Endothelial cell of umbilical vein (primary cell): ENCODE data around the gene QTRT2. TPM values are rescaled to one million over a fixed set of nuclear protein-coding genes. Genes with fewer than 3 reads are reported as not detected.

Experiments used
- BruUV-seq: library from RNA; stranded (reverse); fragments of 400-500 nt; replicated peaks from 2 replicates; lab custom pipeline; 2021; lab: Mats Ljungman, UMichigan
- CTCF ChIA-PET: fragments of 300-600, 350-600 bp; sonication (Branson Sonifier 250); formaldehyde crosslinking; loops from one replicate; lab custom pipeline; 2021; ENCODE audit warnings: antibody characterized with exemption, inconsistent platforms; lab: Charles Lee
- POLR2A ChIA-PET: fragments of 300-600, 350-600 bp; sonication (Branson Sonifier 250); formaldehyde crosslinking; loops from one replicate; lab custom pipeline; 2021; ENCODE audit warnings: antibody characterized with exemption, inconsistent platforms; lab: Charles Lee
- DNase-seq: peaks from one replicate; pipeline ENCODE4 v3.0.0-alpha.2; 2011; ENCODE audit warnings: low read depth, low spot score
- FAIRE-seq: peaks from 2 replicates; lab custom pipeline; 2011; peaks lifted over from hg19 to GRCh38; lab: Jason Lieb, UNC
- H2AFZ ChIP-seq: 2 replicates; pipeline ENCODE4 v1.6.0; 2012; ENCODE audit warnings: low read depth, low read length, control low read depth, inconsistent platforms
- H3K27ac ChIP-seq: 2 replicates; pipeline ENCODE4 v1.5.1; 2011; ENCODE audit warnings: low read depth, mild to moderate bottlenecking, control low read depth, low read length, moderate library complexity; ENCODE audit not compliant: insufficient read depth
- H3K27me3 ChIP-seq, 2 experiments: 2 replicates each; pipeline versions ENCODE4 v1.6.0 to v1.6.1; 2011; ENCODE audit warnings: low read length in 2 of 2, mixed read lengths in 1 of 2; ENCODE audit not compliant: control insufficient read depth in 2 of 2, insufficient read depth in 2 of 2
- H3K36me3 ChIP-seq, 2 experiments: 2 replicates in 1 of 2; 3 replicates in 1 of 2; pipeline ENCODE4 v1.5.1; 2011; ENCODE audit warnings: low read length in 2 of 2, mild to moderate bottlenecking in 1 of 2, moderate library complexity in 1 of 2; ENCODE audit not compliant: control insufficient read depth in 2 of 2, insufficient read depth in 2 of 2; ENCODE audit errors: extremely low read depth in 1 of 2
- H3K4me1 ChIP-seq: 3 replicates; pipeline ENCODE4 v1.5.1; 2011; ENCODE audit warnings: mild to moderate bottlenecking, low read length; ENCODE audit not compliant: control insufficient read depth, insufficient read depth; ENCODE audit errors: extremely low read depth
- H3K4me2 ChIP-seq: 2 replicates; pipeline ENCODE4 v1.6.1; 2011; ENCODE audit warnings: low read length, control low read depth, mixed read lengths; ENCODE audit not compliant: insufficient read depth
- H3K4me3 ChIP-seq, 3 experiments: fragments of 200-600 bp in 1 of 3; sonication (generic), shearing (Covaris generic) in 1 of 3; replicated peaks in 1 of 3; 2 replicates each; pipeline ENCODE4 v1.5.1; 2011 to 2016; ENCODE audit warnings: control low read depth in 3 of 3, low read length in 3 of 3, mild to moderate bottlenecking in 2 of 3, inconsistent platforms in 1 of 3, low read depth in 1 of 3, moderate library complexity in 1 of 3; ENCODE audit not compliant: insufficient read depth in 1 of 3
- H3K79me2 ChIP-seq: 2 replicates; pipeline ENCODE4 v1.6.0; 2012; ENCODE audit warnings: low read length, inconsistent platforms; ENCODE audit not compliant: control insufficient read depth, insufficient read depth
- H3K9ac ChIP-seq: replicated peaks from 2 replicates; pipeline ENCODE3; 2011; ENCODE audit warnings: low read length, control low read depth; ENCODE audit not compliant: insufficient read depth; ENCODE audit errors: extremely low read depth
- H3K9me1 ChIP-seq: replicated peaks from 3 replicates; pipeline ENCODE4 v1.6.0; 2011; ENCODE audit warnings: mild to moderate bottlenecking, low read length; ENCODE audit not compliant: control insufficient read depth, insufficient read depth; ENCODE audit errors: extremely low read depth
- H3K9me3 ChIP-seq: replicated peaks from 2 replicates; pipeline ENCODE4 v1.5.1; 2012; ENCODE audit warnings: low read length, inconsistent platforms; ENCODE audit not compliant: control insufficient read depth, insufficient read depth
- H4K20me1 ChIP-seq: replicated peaks from 2 replicates; pipeline ENCODE3; 2011; ENCODE audit warnings: mild to moderate bottlenecking, low read length; ENCODE audit not compliant: control insufficient read depth, insufficient read depth; ENCODE audit errors: extremely low read depth
- CTCF ChIP-seq, 2 donors: IDR thresholded peaks; 1 replicate in 1 of 2; 2 replicates in 1 of 2; pipeline ENCODE4 v1.5.1; 2011; ENCODE audit warnings: low read length in 2 of 2, mild to moderate bottlenecking in 2 of 2, moderate library complexity in 2 of 2, control low read depth in 1 of 2, inconsistent platforms in 1 of 2, low read depth in 1 of 2; ENCODE audit not compliant: insufficient read depth in 1 of 2; ENCODE audit errors: extremely low read depth in 1 of 2
- EZH2 ChIP-seq: IDR thresholded peaks from 2 replicates; pipeline ENCODE4 v1.6.1; 2012; ENCODE audit warnings: borderline replicate concordance, low read depth, mild to moderate bottlenecking, moderate library complexity, low read length, inconsistent platforms; ENCODE audit not compliant: severe bottlenecking
- FOS ChIP-seq: IDR thresholded peaks from 2 replicates; pipeline ENCODE4 v1.6.1; 2011; ENCODE audit warnings: mild to moderate bottlenecking, low read length, moderate library complexity, borderline replicate concordance; ENCODE audit not compliant: insufficient read depth
- MYC ChIP-seq: IDR thresholded peaks from one replicate; pipeline ENCODE4 v1.6.1; 2011; ENCODE audit warnings: mild to moderate bottlenecking, low read depth, low read length
- POLR2A ChIP-seq: IDR thresholded peaks from 2 replicates; pipeline ENCODE4 v1.6.1; 2012; ENCODE audit warnings: low read depth, mild to moderate bottlenecking, control low read depth, low read length
- POLR2AphosphoS5 ChIP-seq: IDR thresholded peaks from 2 replicates; pipeline ENCODE4 v1.6.1; 2012; ENCODE audit warnings: low read depth, mild to moderate bottlenecking, control low read depth, low read length, moderate library complexity; ENCODE audit not compliant: insufficient read depth
- dilution Hi-C: fragments of 300-500 bp; cut with MboI; formaldehyde crosslinking; loops from one replicate; pipeline ENCODE4 v1.15.0; 2019; ENCODE audit warnings: low sequenced_read_pairs; ENCODE audit not compliant: extremely low pct_ligation_motif_present
- intact Hi-C: fragments of 100-400 bp; cut with micrococcal nuclease; formaldehyde crosslinking; loops from one replicate; pipeline ENCODE4 v1.10.0; 2022
- polyA plus RNA-seq, 4 experiments: library from polyadenylated mRNA; depleted of rRNA in 3 of 4; stranded (reverse) in 3 of 4; unstranded in 1 of 4; fragments of >200 nt; gene quantifications; 2 replicates each; pipeline versions ENCODE4 v1.2.1 to v1.2.3, GENCODE V29; 2011 to 2012; ENCODE audit warnings: missing spikeins in 1 of 4
- total RNA-seq: library from RNA; stranded (reverse); gene quantifications from 2 replicates; pipeline ENCODE4 v1.2.3, GENCODE V29; 2021

QTRT2 gene
- total and polyA plus RNA-seq, 2 donors (not counting 3 experiments of a cell fraction or from before 2014, with no cell fraction given) = 11.0 to 42.8 TPM

DNA sequence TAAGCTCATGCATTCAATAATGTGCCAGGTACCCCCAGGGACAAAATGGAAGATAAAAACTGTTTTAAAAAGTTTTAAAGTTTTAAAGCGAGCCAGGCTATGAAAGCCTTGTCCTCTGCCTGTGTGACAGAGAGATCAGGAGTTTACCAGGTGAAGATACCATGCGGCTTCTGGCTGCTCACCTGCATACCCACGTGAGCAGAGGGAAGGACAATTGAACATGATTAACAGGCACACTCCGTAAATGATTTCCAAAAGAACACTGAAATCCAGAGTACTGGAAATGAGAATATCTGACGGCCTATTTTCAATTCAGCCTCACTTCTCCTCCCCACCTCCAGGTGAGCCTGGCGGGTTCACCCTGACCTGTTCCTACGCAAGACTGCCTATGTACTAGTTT lies 42.3 kb upstream of the QTRT2 start:
- H3K9me1 ChIP-seq = no peaks in the 10 kb centered on the region
- ChIA-PET CTCF (interaction anchor here (1.4 kb wide), 1 partner anchor 17 kb away, joined by 4 read pairs; no protein-coding TSS in a partner anchor), POLR2A (no interaction called here)
- intact Hi-C loops = no loop called here
- H3K27me3 ChIP-seq = no peaks in the 10 kb centered on the region
- TF ChIP-seq POLR2A (no peak), CTCF (IDR thresholded peaks at IDR 0.05; ENCODE audit: extremely low read depth in 1 of 2, insufficient read depth in 1 of 2, low read depth in 1 of 2, low read length in 2 of 2) (no peak), POLR2AphosphoS5 (no peak), EZH2 (no peak), FOS (no peak), MYC (no peak)
- FAIRE-seq (no peak), DNase-seq (no peak)
- no peaks in the 10 kb centered on the region for H3K79me2 ChIP-seq
- BruUV-seq = no TSS peak
- H3K4me2 ChIP-seq = no peak overlapping the region
- H2AFZ ChIP-seq = no peak overlapping the region
- H3K9me3 ChIP-seq = no peaks in the 10 kb centered on the region
- dilution Hi-C loops = no loop called here
- no peaks in the 10 kb centered on the region for H3K36me3 ChIP-seq
- H3K4me3 ChIP-seq = no peak overlapping the region
- no peaks in the 10 kb centered on the region for H4K20me1 ChIP-seq
- H3K27ac ChIP-seq = no peak overlapping the region
- no peaks in the 10 kb centered on the region for H3K4me1 ChIP-seq
- H3K9ac ChIP-seq = no peak overlapping the region

GRCh38 chr3:114019486-114019885 lies 37.1 kb upstream of the QTRT2 start:
- no TSS peak for BruUV-seq
- POLR2A ChIA-PET = no interaction called here
- intact Hi-C loops = no loop called here
- dilution Hi-C loops = no loop called here
- no peak for DNase-seq
- no peaks in the 10 kb centered on the region for H3K9me3 ChIP-seq
- TF ChIP-seq POLR2A (no peak), FOS (no peak)
- CTCF ChIA-PET = interaction anchor here (1.4 kb wide), 1 partner anchor 13 kb away, joined by 4 read pairs; no protein-coding TSS in a partner anchor
- H3K4me3 ChIP-seq = no peak overlapping the region
- H4K20me1 ChIP-seq = no peaks in the 10 kb centered on the region
- H3K4me1 ChIP-seq = no peaks in the 10 kb centered on the region
- H3K9ac ChIP-seq = no peak overlapping the region
- no peak overlapping the region for H3K4me2 ChIP-seq
- H3K79me2 ChIP-seq = no peaks in the 10 kb centered on the region
- no peaks in the 10 kb centered on the region for H3K27me3 ChIP-seq
- H3K36me3 ChIP-seq = no peaks in the 10 kb centered on the region
- H3K9me1 ChIP-seq = no peaks in the 10 kb centered on the region
- H3K27ac ChIP-seq = no peak overlapping the region
- no peak overlapping the region for H2AFZ ChIP-seq
- FAIRE-seq = no peak
